ENCODE results near the gene ACAD9. TPM values are rescaled to one million over a fixed set of nuclear protein-coding genes. Genes with fewer than 3 reads are reported as not detected.

ACAD9 gene
- 27.6 and 39.4 TPM in 2 replicates for total RNA-seq

DNA sequence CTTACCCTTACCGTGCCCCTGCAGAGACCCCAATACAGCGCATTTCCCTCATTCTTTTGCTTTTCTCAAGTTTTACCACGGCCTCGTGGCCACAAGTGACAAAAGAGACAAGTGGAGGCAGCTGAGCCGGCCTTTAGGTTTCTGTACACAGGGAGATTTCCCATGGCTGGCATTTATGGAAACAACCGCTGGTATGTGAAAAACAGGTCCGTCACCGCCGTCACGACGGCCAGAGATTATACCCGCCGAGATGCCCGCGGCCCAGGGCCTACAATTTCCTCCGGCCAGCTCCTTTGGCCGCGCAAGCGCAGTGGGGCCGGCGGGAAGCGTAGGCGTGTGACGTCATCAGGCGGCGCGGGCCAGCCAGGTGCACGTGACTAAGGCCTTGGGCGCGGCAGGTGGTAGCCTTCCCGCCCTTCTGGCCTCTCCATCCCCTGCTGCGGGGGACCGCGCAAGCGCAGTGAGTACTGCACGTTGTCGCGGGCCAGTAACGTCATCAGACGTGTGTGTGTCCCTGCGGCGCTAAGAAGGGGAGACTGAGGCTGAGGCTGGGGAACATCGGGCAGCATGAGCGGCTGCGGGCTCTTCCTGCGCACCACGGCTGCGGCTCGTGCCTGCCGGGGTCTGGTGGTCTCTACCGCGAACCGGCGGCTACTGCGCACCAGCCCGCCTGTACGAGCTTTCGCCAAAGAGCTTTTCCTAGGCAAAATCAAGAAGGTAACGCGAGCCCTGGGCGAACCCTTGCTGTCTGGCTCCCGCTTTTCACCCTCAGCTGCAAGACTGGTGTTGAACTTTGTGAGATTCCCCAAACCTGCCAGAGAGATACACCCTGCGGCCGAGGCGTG lies at the start of gene ACAD9:
Gene ACAD9, plus strand, starts transcription at position 496 of the 845 bp plus-strand sequence. Its CDS starts 72 bp downstream, at position 568.

Other genes with a start within 250 kb of the ACAD9 start
- 385 and 409 TPM in 2 replicates for gene RPN1, start 228.8 kb upstream of the ACAD9 start, total RNA-seq
- gene RAB7A, start 153.4 kb upstream of the ACAD9 start, total RNA-seq: 67.9 and 78.6 TPM in 2 replicates
- gene CFAP92, start 114.5 kb downstream of the ACAD9 start, total RNA-seq: 0.39 and 0.61 TPM in 2 replicates
- gene EFCC1, start 121.7 kb downstream of the ACAD9 start, total RNA-seq: not detected in 2 replicates
- gene GP9, start 181.2 kb downstream of the ACAD9 start, total RNA-seq: not detected in 2 replicates
- 25.5 and 29.1 TPM in 2 replicates for gene RAB43, start 242.2 kb downstream of the ACAD9 start, total RNA-seq

All from hair follicular keratinocyte (primary cell).